ENCODE results near the gene STX8.

The STX8 gene

GRCh38 chr17:9321890-9322289, 253.7 kb downstream of the STX8 start:
- no peak overlapping the region for H3K4me3 ChIP-seq (ENCODE audit: low read depth, low read length)
- no peak for TF ChIP-seq CTCF (IDR thresholded peaks at IDR 0.05; ENCODE audit: low read depth, low read length)

GRCh38 chr17:9315360-9315759, 260.3 kb downstream of the STX8 start:
- no peak for TF ChIP-seq CTCF (IDR thresholded peaks at IDR 0.05; ENCODE audit: low read depth, low read length)
- no peak overlapping the region for H3K4me3 ChIP-seq (ENCODE audit: low read depth, low read length)

- no peak for TF ChIP-seq CTCF (IDR thresholded peaks at IDR 0.05; ENCODE audit: low read depth, low read length)
- no peak overlapping the region for H3K4me3 ChIP-seq (ENCODE audit: low read depth, low read length)
Observed at GRCh38 chr17:9313346-9313745, 262.3 kb downstream of the STX8 start.

- no peak overlapping the region for H3K4me3 ChIP-seq (ENCODE audit: low read depth, low read length)
- TF ChIP-seq CTCF (IDR thresholded peaks at IDR 0.05; ENCODE audit: low read depth, low read length), result no peak
Observed at GRCh38 chr17:9309216-9309615, 266.4 kb downstream of the STX8 start.

- TF ChIP-seq CTCF (IDR thresholded peaks at IDR 0.05; ENCODE audit: low read depth, low read length), result no peak
Observed at GRCh38 chr17:9308069-9308468, 267.6 kb downstream of the STX8 start.

GRCh38 chr17:9307313-9307998, 268.2 kb downstream of the STX8 start:
- no peak for TF ChIP-seq CTCF (IDR thresholded peaks at IDR 0.05; ENCODE audit: low read depth, low read length)
- H3K4me3 ChIP-seq (ENCODE audit: low read depth, low read length), result no peak overlapping the region

More at GRCh38 chr17:9308069-9308468, 267.6 kb downstream of the STX8 start:
- no peak overlapping the region for H3K4me3 ChIP-seq (ENCODE audit: low read depth, low read length)

GRCh38 chr17:9306086-9306485, 269.5 kb downstream of the STX8 start:
- H3K4me3 ChIP-seq (ENCODE audit: low read depth, low read length), result no peak overlapping the region
- no peak for TF ChIP-seq CTCF (IDR thresholded peaks at IDR 0.05; ENCODE audit: low read depth, low read length)
